Upper lobe of left lung (tissue), 6 donors: ENCODE measurements around the gene DNAJB12. TPM values are rescaled to one million over a fixed set of nuclear protein-coding genes. Genes with fewer than 3 reads are reported as not detected.

Experiments
- ATAC-seq, 2 donors: fragments of 200-7000 bp; cut with Tn5 transposase; one replicate each; pipeline ENCODE4 v1.9.1; 2022; ENCODE audit warnings: mild to moderate bottlenecking in 2 of 2, moderate library complexity in 2 of 2; ENCODE audit not compliant: low FRiP score in 2 of 2
- DNase-seq, 2 donors: peaks; one replicate each; pipeline ENCODE4 v3.0.0-alpha.2; 2019 to 2020
- H3K27ac ChIP-seq, 4 donors: fragments of 200-600 bp; sonication (generic); one replicate each; pipeline ENCODE4 v1.5.1; 2016 to 2019
- H3K27me3 ChIP-seq, 4 donors: fragments of 200-600 bp; sonication (generic); one replicate each; pipeline ENCODE4 v1.5.1; 2017 to 2019
- H3K36me3 ChIP-seq, 4 donors: fragments of 200-600 bp; sonication (generic); one replicate each; pipeline ENCODE4 v1.5.1; 2016 to 2019
- H3K4me1 ChIP-seq, 4 donors: fragments of 200-600 bp; sonication (generic); one replicate each; pipeline ENCODE4 v1.5.1; 2018 to 2019
- H3K4me3 ChIP-seq, 4 donors: fragments of 200-600 bp; sonication (generic); one replicate each; pipeline ENCODE4 v1.5.1; 2017 to 2019; ENCODE audit warnings: mild to moderate bottlenecking in 2 of 4, moderate library complexity in 1 of 4
- H3K9me3 ChIP-seq, 4 donors: fragments of 200-600 bp; sonication (generic); one replicate each; pipeline ENCODE4 v1.5.1; 2018 to 2019
- EP300 ChIP-seq, 4 donors: sonication (generic); formaldehyde crosslinking; IDR thresholded peaks; one replicate each; pipeline ENCODE4 v1.5.1; 2017; ENCODE audit warnings: antibody characterized with exemption in 4 of 4, control low read depth in 2 of 4
- POLR2A ChIP-seq, 4 donors: fragments of 450-650 bp; IDR thresholded peaks; one replicate each; pipeline ENCODE4 v1.5.1; 2016 to 2017; ENCODE audit warnings: antibody characterized with exemption in 4 of 4, mild to moderate bottlenecking in 2 of 4
- POLR2AphosphoS5 ChIP-seq, 2 donors: sonication (generic); formaldehyde crosslinking; IDR thresholded peaks; one replicate each; pipeline ENCODE4 v1.5.1; 2017; ENCODE audit warnings: antibody characterized with exemption in 2 of 2
- WGBS, 2 donors: methylation state at CpG; one replicate each; pipeline ENCODE4 v1.1.5; 2017 to 2018; 5-methylcytosine and 5-hydroxymethylcytosine counted together
- total RNA-seq, 6 donors: library from RNA; depleted of rRNA in 4 of 6; stranded (reverse); fragments of >200 nt in 4 of 6; gene quantifications; one replicate each; pipeline versions ENCODE4 v1.1.0 to v1.2.1, GENCODE V29; 2016 to 2021
- TF ChIP-seq, protein P1 (sequence below), 6 experiments: fragments of 450-650 bp in 4 of 6; fragments of 200-600 bp in 2 of 6; sonication (generic) in 2 of 6; IDR thresholded peaks; one replicate each; pipeline ENCODE4 v1.5.1; 2016 to 2019; ENCODE audit warnings: antibody characterized with exemption in 6 of 6
- donor health status: DM: no; HTN: no; CAD: no; lungs with moderate emphysema.
- donor health status: DM: no; HTN: yes; CAD: no; lungs with severe emphysema.

DNAJB12 gene
- total RNA-seq, 6 donors from 2014 or later, result 24.4 to 81.7 (median 49.2) TPM

DNA sequence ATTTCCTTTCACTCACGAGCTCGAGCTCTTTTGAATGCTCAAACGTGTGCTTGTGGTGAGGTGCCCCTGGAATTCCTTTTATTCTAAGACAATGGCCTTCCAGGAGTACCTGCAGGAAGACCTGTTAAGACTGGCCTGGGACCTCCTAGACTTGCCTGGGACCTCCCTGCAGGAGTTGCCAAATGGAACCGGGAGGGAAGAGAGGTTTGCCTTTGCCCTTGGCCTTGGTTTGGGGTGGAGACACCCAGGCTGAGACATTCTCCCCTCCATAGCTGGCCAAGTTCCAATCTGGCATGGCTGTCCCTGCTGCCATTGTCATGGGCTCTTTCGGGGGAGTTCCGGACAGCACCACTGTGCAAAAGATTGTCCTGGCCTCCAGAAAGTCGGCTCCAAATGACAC, 39.7 kb downstream of the DNAJB12 start:
- H3K4me1 ChIP-seq, result peaks cover 57 to 68% (median 65%) of the 10 kb centered on the region in 4 donors
- 28 to 33% methylated on average over 5 to 7 of the region's 7 CpGs for WGBS, 2 donors
- no peaks in the 10 kb centered on the region for H3K9me3 ChIP-seq
- no peaks in the 10 kb centered on the region for H3K27me3 ChIP-seq
- peak overlapping the region; percentile 69 to 94 (median 83) for H3K27ac ChIP-seq
- H3K4me3 ChIP-seq, result no peak overlapping the region
- ATAC-seq (no peak), DNase-seq (no peak)
- TF ChIP-seq POLR2A (IDR thresholded peaks at IDR 0.05), result no peak
- TF ChIP-seq, protein P1, sequence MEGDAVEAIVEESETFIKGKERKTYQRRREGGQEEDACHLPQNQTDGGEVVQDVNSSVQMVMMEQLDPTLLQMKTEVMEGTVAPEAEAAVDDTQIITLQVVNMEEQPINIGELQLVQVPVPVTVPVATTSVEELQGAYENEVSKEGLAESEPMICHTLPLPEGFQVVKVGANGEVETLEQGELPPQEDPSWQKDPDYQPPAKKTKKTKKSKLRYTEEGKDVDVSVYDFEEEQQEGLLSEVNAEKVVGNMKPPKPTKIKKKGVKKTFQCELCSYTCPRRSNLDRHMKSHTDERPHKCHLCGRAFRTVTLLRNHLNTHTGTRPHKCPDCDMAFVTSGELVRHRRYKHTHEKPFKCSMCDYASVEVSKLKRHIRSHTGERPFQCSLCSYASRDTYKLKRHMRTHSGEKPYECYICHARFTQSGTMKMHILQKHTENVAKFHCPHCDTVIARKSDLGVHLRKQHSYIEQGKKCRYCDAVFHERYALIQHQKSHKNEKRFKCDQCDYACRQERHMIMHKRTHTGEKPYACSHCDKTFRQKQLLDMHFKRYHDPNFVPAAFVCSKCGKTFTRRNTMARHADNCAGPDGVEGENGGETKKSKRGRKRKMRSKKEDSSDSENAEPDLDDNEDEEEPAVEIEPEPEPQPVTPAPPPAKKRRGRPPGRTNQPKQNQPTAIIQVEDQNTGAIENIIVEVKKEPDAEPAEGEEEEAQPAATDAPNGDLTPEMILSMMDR (IDR thresholded peaks at IDR 0.05), result no peak
- no peak for TF ChIP-seq EP300 (IDR thresholded peaks at IDR 0.05)
- TF ChIP-seq POLR2AphosphoS5 (IDR thresholded peaks at IDR 0.05), result no peak
- H3K36me3 ChIP-seq, result no peaks in the 10 kb centered on the region

DNA sequence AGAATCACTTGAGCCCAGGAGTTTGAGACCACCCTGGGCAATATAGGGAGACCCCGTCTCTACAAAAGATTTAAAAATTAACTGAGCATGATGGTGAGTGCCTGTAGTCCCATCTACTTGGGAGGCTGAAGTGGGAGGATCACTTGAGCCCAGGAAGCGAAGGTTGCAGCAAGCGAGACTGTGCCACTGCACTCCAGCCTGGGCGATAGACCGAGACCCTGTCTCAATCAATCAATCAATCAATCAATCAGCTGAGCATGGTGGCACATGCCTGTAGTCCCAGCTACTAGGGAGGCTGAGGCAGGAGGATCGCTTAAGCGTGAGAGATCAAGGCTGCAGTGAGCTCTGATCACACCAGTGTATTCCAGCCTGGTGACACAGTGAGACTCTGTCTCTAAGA, 40.5 kb downstream of the DNAJB12 start:
- WGBS, 2 donors, result 97 to 98% methylated on average over 7 of the region's 7 CpGs
- Histone ChIP-seq H3K27ac (peak overlapping the region in 3 of 4 donors; percentile 80 to 94 (median 86)), H3K4me3 (no peak overlapping the region), H3K4me1 (peaks cover 60 to 71% (median 67%) of the 10 kb centered on the region in 4 donors), H3K9me3 (no peaks in the 10 kb centered on the region), H3K27me3 (no peaks in the 10 kb centered on the region), H3K36me3 (no peaks in the 10 kb centered on the region)
- ATAC-seq, result no peak
- TF ChIP-seq EP300 (IDR thresholded peaks at IDR 0.05) (no peak), POLR2A (IDR thresholded peaks at IDR 0.05) (no peak), POLR2AphosphoS5 (IDR thresholded peaks at IDR 0.05) (no peak)
- TF ChIP-seq, protein P1 (IDR thresholded peaks at IDR 0.05), result no peak
- DNase-seq, result no peak

DNA sequence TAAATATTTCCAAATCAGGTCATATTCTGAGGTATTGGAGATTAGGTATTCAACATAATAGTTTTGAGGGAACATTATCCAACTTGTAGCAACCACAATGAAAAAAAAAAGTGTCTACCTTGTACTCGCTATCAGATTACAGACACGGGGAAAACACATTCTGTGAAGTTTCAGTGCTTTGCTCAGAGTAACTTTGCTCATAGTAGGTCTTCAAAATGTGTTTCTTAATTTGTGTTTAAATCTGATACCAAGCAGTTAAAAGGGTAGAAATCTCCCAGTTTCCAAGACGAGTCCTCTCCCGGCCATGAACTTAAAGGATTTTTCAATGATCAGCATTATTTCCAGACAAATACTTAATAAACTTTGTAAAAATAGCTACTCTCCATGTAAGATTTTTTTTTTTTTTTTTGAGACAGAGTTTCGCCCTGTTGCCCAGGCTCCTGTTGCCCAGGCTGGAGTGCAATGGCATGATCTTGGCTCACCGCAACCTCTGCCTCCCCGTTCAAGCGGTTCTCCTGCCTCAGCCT, 41.8 kb downstream of the DNAJB12 start:
- H3K4me3 ChIP-seq, result no peak overlapping the region
- no peaks in the 10 kb centered on the region for H3K27me3 ChIP-seq
- DNase-seq (no peak), ATAC-seq (no peak)
- peaks cover 60 to 71% (median 67%) of the 10 kb centered on the region in 4 donors for H3K4me1 ChIP-seq
- no peak overlapping the region for H3K27ac ChIP-seq
- 91 to 94% methylated on average over 8 of the region's 8 CpGs for WGBS, 2 donors
- H3K9me3 ChIP-seq, result no peaks in the 10 kb centered on the region
- TF ChIP-seq POLR2A (IDR thresholded peaks at IDR 0.05), result no peak
- TF ChIP-seq POLR2AphosphoS5 (IDR thresholded peaks at IDR 0.05), result no peak
- TF ChIP-seq EP300 (IDR thresholded peaks at IDR 0.05), result no peak
- TF ChIP-seq, protein P1 (IDR thresholded peaks at IDR 0.05), result no peak
- no peaks in the 10 kb centered on the region for H3K36me3 ChIP-seq

DNA sequence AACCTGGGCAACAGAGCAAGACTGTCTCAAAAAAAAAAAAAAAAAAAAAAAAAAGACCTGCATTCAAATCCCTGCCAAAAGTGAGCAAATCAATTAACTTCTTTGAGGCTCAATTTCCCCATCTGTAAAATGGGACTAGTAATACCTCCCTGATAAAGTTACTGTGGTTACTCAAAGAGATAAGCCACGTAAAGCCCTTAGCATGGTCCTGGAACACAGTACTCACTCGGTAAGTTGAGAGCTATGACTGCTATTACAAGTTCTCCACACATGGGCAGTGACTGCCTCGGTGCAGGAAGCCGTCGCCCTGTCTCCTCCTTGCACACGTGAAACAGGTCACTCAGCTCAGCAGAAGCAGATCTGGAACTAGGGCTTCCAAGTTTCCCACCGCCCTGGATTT, 43.1 kb downstream of the DNAJB12 start:
- no peak overlapping the region for H3K27ac ChIP-seq
- 82 to 85% methylated on average over 7 of the region's 7 CpGs for WGBS, 2 donors
- H3K36me3 ChIP-seq, result no peaks in the 10 kb centered on the region
- no peaks in the 10 kb centered on the region for H3K9me3 ChIP-seq
- TF ChIP-seq, protein P1 (IDR thresholded peaks at IDR 0.05), result no peak
- TF ChIP-seq EP300 (IDR thresholded peaks at IDR 0.05), result no peak
- no peak for TF ChIP-seq POLR2A (IDR thresholded peaks at IDR 0.05)
- TF ChIP-seq POLR2AphosphoS5 (IDR thresholded peaks at IDR 0.05), result no peak
- DNase-seq, result no peak
- no peaks in the 10 kb centered on the region for H3K27me3 ChIP-seq
- H3K4me1 ChIP-seq, result peaks cover 53 to 61% (median 57%) of the 10 kb centered on the region in 4 donors
- H3K4me3 ChIP-seq, result no peak overlapping the region
- ATAC-seq, result no peak

DNA sequence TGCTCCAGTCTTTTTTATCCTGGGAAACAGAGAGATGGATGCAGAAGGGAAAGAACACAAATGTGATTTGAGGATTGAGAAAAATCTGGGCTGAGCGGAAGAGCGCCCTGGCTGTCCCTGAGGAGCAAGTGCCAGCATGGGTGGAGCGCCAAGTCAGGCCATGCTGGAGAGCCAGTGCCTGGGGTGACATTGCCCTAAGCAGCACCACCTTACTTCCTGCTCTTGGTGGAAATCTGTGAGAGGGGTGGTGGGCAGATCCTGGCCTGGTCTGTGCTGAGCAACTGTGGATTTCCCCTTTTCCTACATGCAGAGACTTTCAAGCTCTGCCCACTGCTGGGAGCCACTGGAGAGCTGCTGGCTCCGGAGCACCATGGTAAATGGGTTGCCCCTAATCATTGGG, 44.1 kb downstream of the DNAJB12 start:
- TF ChIP-seq POLR2AphosphoS5 (IDR thresholded peaks at IDR 0.05), result peak in 1 of 2 donors; percentile 8
- TF ChIP-seq, protein P1 (IDR thresholded peaks at IDR 0.05), result no peak
- TF ChIP-seq EP300 (IDR thresholded peaks at IDR 0.05), result no peak
- WGBS, 2 donors, result 81 to 86% methylated on average over 4 of the region's 4 CpGs
- Histone ChIP-seq H3K27ac (peak overlapping the region; percentile 21 to 86 (median 81)), H3K9me3 (no peaks in the 10 kb centered on the region), H3K36me3 (no peaks in the 10 kb centered on the region), H3K4me1 (peaks cover 45 to 60% (median 51%) of the 10 kb centered on the region in 4 donors), H3K4me3 (no peak overlapping the region), H3K27me3 (no peaks in the 10 kb centered on the region)
- DNase-seq, result no peak
- peak in 1 of 2 donors; percentile 31 for ATAC-seq
